Left lung (tissue), 10 donors: ENCODE results near the gene CACNA1C. TPM values are rescaled to one million over a fixed set of nuclear protein-coding genes. Genes with fewer than 3 reads are reported as not detected.
A peak's percentile ranks its signal among the peaks of the same experiment; 100 is the strongest.

Source experiments
- ATAC-seq: fragments of 200-7000 bp; cut with Tn5 transposase; one replicate; pipeline ENCODE4 v1.9.1; 2020; ENCODE audit warnings: moderate library complexity
- DNase-seq, 4 donors: peaks; one replicate each; pipeline ENCODE4 v3.0.0-alpha.2; 2013 to 2020
- H3K27ac ChIP-seq, 2 donors: fragments of 200-600 bp; sonication (generic) in 1 of 2; one replicate each; pipeline versions ENCODE4 v1.5.0 to v1.8.0; 2020 to 2021
- H3K27me3 ChIP-seq, 2 donors: fragments of 200-600 bp; sonication (generic) in 1 of 2; one replicate each; pipeline versions ENCODE4 v1.5.0 to v1.8.0; 2020 to 2021
- H3K36me3 ChIP-seq, 2 donors: fragments of 200-600 bp; sonication (generic) in 1 of 2; one replicate each; pipeline versions ENCODE4 v1.5.0 to v1.8.0; 2020 to 2021
- H3K4me1 ChIP-seq, 2 donors: fragments of 200-600 bp; one replicate each; pipeline ENCODE4 v1.8.0; 2021
- H3K4me3 ChIP-seq, 2 donors: fragments of 200-600 bp; sonication (generic) in 1 of 2; one replicate each; pipeline versions ENCODE4 v1.5.0 to v1.8.0; 2020 to 2021; ENCODE audit warnings: mild to moderate bottlenecking in 1 of 2
- H3K9me3 ChIP-seq, 2 donors: fragments of 200-600 bp; sonication (generic) in 1 of 2; one replicate each; pipeline versions ENCODE4 v1.5.0 to v1.8.0; 2020 to 2021
- CTCF ChIP-seq, 2 donors: fragments of 200-600 bp; sonication (generic) in 1 of 2; IDR thresholded peaks; one replicate each; pipeline versions ENCODE4 v1.5.0 to v1.8.0; 2021; ENCODE audit warnings: antibody characterized with exemption in 2 of 2
- intact Hi-C, 2 donors: fragments of 100-400 bp; cut with DNase I; formaldehyde crosslinking; loops; one replicate each; pipeline versions ENCODE4 v1.11.2 to v1.14.2; 2022
- polyA plus RNA-seq, 6 donors: library from polyadenylated mRNA; unstranded; fragments of 120-200 nt; gene quantifications; one replicate each; pipeline ENCODE4 v1.2.1, GENCODE V29; 2013; ENCODE audit not compliant: insufficient read length in 6 of 6
- total RNA-seq, 2 donors: library from RNA; stranded (reverse); fragmentation: NEBNext Ultra II Directional; extraction: Animal tissue kit (Norgen Biotek cat#: 25700); gene quantifications; one replicate each; pipeline ENCODE4 v1.2.1, GENCODE V29; 2021
- donor health status: DM: no; HTN: yes; CAD: no.
- donor health status: DM: no; HTN: no; CAD: no.

The CACNA1C gene
- total and polyA plus RNA-seq, 8 donors = 11.9 to 21.9 (median 14.2) TPM

DNA sequence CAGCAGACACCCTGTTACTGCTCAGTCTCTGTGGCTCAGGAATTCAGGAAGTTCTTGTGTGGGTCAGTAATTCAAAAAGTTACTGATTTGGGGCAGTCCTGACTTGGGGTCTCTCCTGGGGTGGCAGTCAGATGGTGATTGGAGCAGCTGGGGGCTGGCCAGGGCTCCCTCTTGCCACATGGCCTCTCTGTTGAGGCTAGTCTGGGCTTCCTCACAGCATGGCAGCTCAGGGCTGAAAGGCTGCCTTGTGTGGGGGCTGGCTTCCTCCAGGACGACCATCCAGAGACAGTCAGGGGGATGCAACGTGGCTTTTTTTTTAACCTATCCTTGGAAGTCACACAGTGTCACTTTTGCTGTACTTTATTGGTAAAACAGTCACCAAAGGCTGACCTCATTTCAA, 61.3 kb downstream of the CACNA1C start:
- Histone ChIP-seq H3K27me3 (no peaks in the 10 kb centered on the region), H3K36me3 (no peaks in the 10 kb centered on the region), H3K27ac (no peak overlapping the region), H3K9me3 (no peaks in the 10 kb centered on the region), H3K4me1 (no peaks in the 10 kb centered on the region), H3K4me3 (no peak overlapping the region)
- no peak for TF ChIP-seq CTCF (IDR thresholded peaks at IDR 0.05)
- no peak for DNase-seq
- intact Hi-C loops = no loop called here
- no peak for ATAC-seq

DNA sequence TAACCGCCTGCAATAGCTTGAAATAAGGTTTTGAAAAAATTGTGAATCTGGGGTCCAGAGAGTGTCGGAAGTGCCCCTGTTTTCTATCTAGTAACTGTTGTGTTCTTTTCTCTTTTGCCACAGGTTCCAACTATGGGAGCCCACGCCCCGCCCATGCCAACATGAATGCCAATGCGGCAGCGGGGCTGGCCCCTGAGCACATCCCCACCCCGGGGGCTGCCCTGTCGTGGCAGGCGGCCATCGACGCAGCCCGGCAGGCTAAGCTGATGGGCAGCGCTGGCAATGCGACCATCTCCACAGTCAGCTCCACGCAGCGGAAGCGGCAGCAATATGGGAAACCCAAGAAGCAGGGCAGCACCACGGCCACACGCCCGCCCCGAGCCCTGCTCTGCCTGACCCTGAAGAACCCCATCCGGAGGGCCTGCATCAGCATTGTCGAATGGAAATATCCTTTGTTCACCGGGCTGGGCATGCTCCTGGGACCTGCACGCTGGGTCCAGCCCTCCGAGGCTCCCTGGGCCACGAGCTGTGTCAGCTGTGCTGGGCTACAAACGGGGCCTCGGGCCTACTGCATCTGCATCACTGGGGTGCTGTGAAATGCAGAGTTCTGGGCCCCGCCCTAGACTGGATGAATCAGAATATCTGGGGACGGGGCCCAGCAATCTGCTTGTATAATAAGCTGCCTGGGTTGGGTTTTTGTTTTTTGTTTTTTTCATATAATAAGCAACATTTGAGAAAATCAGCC, 62.5 kb downstream of the CACNA1C start:
- Histone ChIP-seq H3K27ac (no peak overlapping the region), H3K4me3 (no peak overlapping the region), H3K9me3 (no peaks in the 10 kb centered on the region), H3K36me3 (no peaks in the 10 kb centered on the region), H3K27me3 (no peaks in the 10 kb centered on the region), H3K4me1 (no peaks in the 10 kb centered on the region)
- ATAC-seq (no peak), DNase-seq (no peak)
- TF ChIP-seq CTCF (IDR thresholded peaks at IDR 0.05) = no peak
- intact Hi-C loops = no loop called here

DNA sequence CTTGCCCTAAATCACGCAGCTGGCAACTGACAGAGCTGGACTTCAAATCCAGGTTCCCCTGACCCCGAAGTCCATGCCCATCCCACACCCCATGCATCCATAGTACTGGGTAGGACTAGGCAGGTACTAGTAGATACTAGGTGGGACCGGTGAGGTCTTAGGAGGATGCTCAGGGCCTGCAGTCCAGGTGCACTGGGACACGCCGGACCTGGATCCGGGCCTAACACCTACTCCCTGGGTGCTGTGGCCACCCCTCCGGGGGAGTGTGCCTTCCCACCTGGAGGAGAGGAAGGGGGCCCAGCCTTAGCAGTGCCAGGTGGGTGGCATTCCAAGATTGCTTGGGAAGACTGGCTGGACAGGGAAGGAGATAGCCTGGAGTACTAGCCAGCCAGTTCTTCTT, 64.8 kb downstream of the CACNA1C start:
- DNase-seq = no peak
- no peak overlapping the region for H3K27ac ChIP-seq
- no peaks in the 10 kb centered on the region for H3K9me3 ChIP-seq
- no peaks in the 10 kb centered on the region for H3K36me3 ChIP-seq
- H3K4me1 ChIP-seq = no peaks in the 10 kb centered on the region
- ATAC-seq = no peak
- H3K4me3 ChIP-seq = no peak overlapping the region
- no peak for TF ChIP-seq CTCF (IDR thresholded peaks at IDR 0.05)
- intact Hi-C loops = no loop called here
- H3K27me3 ChIP-seq = no peaks in the 10 kb centered on the region

- ATAC-seq = no peak
- Histone ChIP-seq H3K4me1 (no peaks in the 10 kb centered on the region), H3K27ac (no peak overlapping the region), H3K36me3 (no peaks in the 10 kb centered on the region), H3K4me3 (no peak overlapping the region), H3K27me3 (no peaks in the 10 kb centered on the region), H3K9me3 (no peaks in the 10 kb centered on the region)
- intact Hi-C loops = no loop called here
- TF ChIP-seq CTCF (IDR thresholded peaks at IDR 0.05) = no peak
- DNase-seq = no peak
These were observed 65.3 kb downstream of the CACNA1C start for GRCh38 chr12:2118061-2118460.

DNA sequence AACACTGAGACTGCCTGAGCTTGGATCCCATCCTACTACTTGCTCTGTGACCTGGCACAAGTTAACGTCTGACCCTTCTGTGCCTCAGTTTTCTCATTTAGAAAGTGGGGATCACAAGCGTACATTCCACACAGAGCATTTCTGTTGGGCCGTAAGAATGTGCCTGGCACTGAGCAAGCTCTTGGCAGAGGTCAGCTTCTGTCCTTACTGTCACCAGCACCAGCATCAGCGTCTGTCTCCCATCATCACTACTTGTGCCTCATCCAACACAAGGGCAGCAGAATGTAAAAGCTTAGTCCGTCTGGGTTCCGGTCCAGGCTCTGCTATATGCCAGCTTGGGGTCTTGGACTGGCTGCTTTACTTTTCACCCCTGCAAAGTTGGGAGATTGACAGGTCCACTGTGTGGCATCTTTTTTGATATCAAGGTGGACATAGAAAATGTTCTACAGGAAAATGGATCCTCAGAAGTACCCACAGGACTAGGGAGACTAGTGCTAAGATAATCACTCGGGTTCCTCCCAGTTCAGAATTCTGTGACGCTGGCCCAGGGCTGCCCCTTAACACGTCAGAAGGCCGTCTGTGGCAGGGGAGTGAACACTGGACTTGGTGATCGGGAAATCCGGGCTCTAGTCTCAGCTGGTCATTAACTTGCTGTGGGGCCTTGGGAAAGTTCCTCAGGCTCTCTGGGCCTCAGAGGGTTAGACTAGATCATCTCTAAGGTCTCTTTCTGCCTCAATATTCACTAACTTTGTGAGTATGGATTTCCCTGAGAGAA, 65.9 kb downstream of the CACNA1C start:
- Histone ChIP-seq H3K4me3 (no peak overlapping the region), H3K27ac (peak overlapping the region in 1 of 2 donors; percentile 42), H3K27me3 (no peaks in the 10 kb centered on the region), H3K36me3 (no peaks in the 10 kb centered on the region), H3K9me3 (no peaks in the 10 kb centered on the region), H3K4me1 (no peaks in the 10 kb centered on the region)
- DNase-seq (no peak), ATAC-seq (no peak)
- no peak for TF ChIP-seq CTCF (IDR thresholded peaks at IDR 0.05)
- intact Hi-C loops = no loop called here
